ENCODE measurements around the gene WDR64. TPM values are rescaled to one million over a fixed set of nuclear protein-coding genes. Genes with fewer than 3 reads are reported as not detected.
"Not testable (repeated sequence)": the region's sequence is repeated elsewhere in the genome, so short reads cannot be mapped to it uniquely, and the experiment has no call there.

Gene WDR64
- total RNA-seq, 1 donor from 2014 or later = not detected

- intact Hi-C loops (cut with micrococcal nuclease) = no loop called here
- DNase-seq = no peak
These were observed 110.7 kb downstream of the WDR64 start for GRCh38 chr1:241762713-241763339.

GRCh38 chr1:241765390-241765789 lies 113.3 kb downstream of the WDR64 start:
- DNase-seq (no peak), ATAC-seq (no peak)
- intact Hi-C loops (cut with micrococcal nuclease) = no loop called here

More at GRCh38 chr1:241762713-241763339, 110.7 kb downstream of the WDR64 start:
- ATAC-seq = no peak

GRCh38 chr1:241767737-241768136 lies 115.7 kb downstream of the WDR64 start:
- intact Hi-C loops (cut with micrococcal nuclease) = no loop called here
- DNase-seq = no peak
- no peak for ATAC-seq

GRCh38 chr1:241770115-241770514 lies 118.0 kb downstream of the WDR64 start:
- intact Hi-C loops (cut with micrococcal nuclease) = no loop called here
- no peak for DNase-seq

GRCh38 chr1:241771117-241771516 lies 119.0 kb downstream of the WDR64 start:
- no peak for ATAC-seq
- DNase-seq = no peak
- intact Hi-C loops (cut with micrococcal nuclease) = no loop called here

More at GRCh38 chr1:241770115-241770514, 118.0 kb downstream of the WDR64 start:
- ATAC-seq = no peak

GRCh38 chr1:241772932-241773500 lies 120.9 kb downstream of the WDR64 start:
- DNase-seq (no peak), ATAC-seq (no peak)
- intact Hi-C loops (cut with micrococcal nuclease) = no loop called here

- DNase-seq = no peak
- intact Hi-C loops (cut with micrococcal nuclease) = no loop called here
- no peak for ATAC-seq
These were observed 121.9 kb downstream of the WDR64 start for GRCh38 chr1:241773991-241774390.

GRCh38 chr1:241775021-241775420 lies 122.9 kb downstream of the WDR64 start:
- no peak for DNase-seq
- intact Hi-C loops (cut with micrococcal nuclease) = no loop called here
- ATAC-seq = no peak

- ATAC-seq = no peak
- intact Hi-C loops (cut with micrococcal nuclease) = no loop called here
These were observed 124.8 kb downstream of the WDR64 start for GRCh38 chr1:241776911-241777310.

GRCh38 chr1:241778117-241778516 lies 126.0 kb downstream of the WDR64 start:
- DNase-seq (no peak), ATAC-seq (no peak)
- intact Hi-C loops (cut with micrococcal nuclease) = no loop called here

More at GRCh38 chr1:241776911-241777310, 124.8 kb downstream of the WDR64 start:
- DNase-seq = no peak

- ATAC-seq = no peak
- intact Hi-C loops (cut with micrococcal nuclease) = no loop called here
- no peak for DNase-seq
These were observed 127.8 kb downstream of the WDR64 start for GRCh38 chr1:241779897-241780296.

GRCh38 chr1:241782396-241782795 lies 130.3 kb downstream of the WDR64 start:
- intact Hi-C loops (cut with micrococcal nuclease) = no loop called here
- ATAC-seq = no peak

GRCh38 chr1:241787691-241788090 lies 135.6 kb downstream of the WDR64 start:
- no peak for ATAC-seq
- intact Hi-C loops (cut with micrococcal nuclease) = no loop called here

More at GRCh38 chr1:241782396-241782795, 130.3 kb downstream of the WDR64 start:
- DNase-seq = no peak

GRCh38 chr1:241789061-241789460 lies 137.0 kb downstream of the WDR64 start:
- intact Hi-C loops (cut with micrococcal nuclease) = no loop called here
- DNase-seq (no peak), ATAC-seq (no peak)

More at GRCh38 chr1:241787691-241788090, 135.6 kb downstream of the WDR64 start:
- DNase-seq = no peak

- no peak for ATAC-seq
- intact Hi-C loops (cut with micrococcal nuclease) = no loop called here
- no peak for DNase-seq
These were observed 147.3 kb downstream of the WDR64 start for GRCh38 chr1:241799416-241799815.

GRCh38 chr1:241800640-241801039 lies 148.6 kb downstream of the WDR64 start:
- intact Hi-C loops (cut with micrococcal nuclease) = no loop called here
- no peak for DNase-seq
- ATAC-seq = no peak

GRCh38 chr1:241802863-241803262 lies 150.8 kb downstream of the WDR64 start:
- intact Hi-C loops (cut with micrococcal nuclease) = no loop called here
- ATAC-seq (no peak), DNase-seq (no peak)

GRCh38 chr1:241804706-241805105 lies 152.6 kb downstream of the WDR64 start:
- intact Hi-C loops (cut with micrococcal nuclease); ATAC-seq; DNase-seq: not testable (repeated sequence)

GRCh38 chr1:241808265-241808664 lies 156.2 kb downstream of the WDR64 start:
- intact Hi-C loops (cut with micrococcal nuclease) = no loop called here
- DNase-seq = no peak
- ATAC-seq = no peak

- DNase-seq = no peak
- ATAC-seq = no peak
- intact Hi-C loops (cut with micrococcal nuclease) = no loop called here
These were observed 158.8 kb downstream of the WDR64 start for GRCh38 chr1:241810769-241811405.

Measured in left ventricle myocardium superior (tissue), 1 donor.